Hepatocyte (in vitro differentiated cells): ENCODE measurements around the gene KSR1.

Experiments
- EZH2 ChIP-seq: fragments of 200-600 bp; sonication (generic); IDR thresholded peaks from 2 replicates; pipeline ENCODE4 v1.6.1; 2016; ENCODE audit warnings: antibody characterized with exemption, mild to moderate bottlenecking, borderline replicate concordance
- TF ChIP-seq, protein P1 (sequence below): fragments of 200-600 bp; sonication (generic); IDR thresholded peaks from 2 replicates; pipeline ENCODE4 v1.5.1; 2016; ENCODE audit warnings: antibody characterized with exemption, mild to moderate bottlenecking; ENCODE audit not compliant: poor library complexity

GRCh38 chr17:27633312-27634025 lies 177.2 kb downstream of the KSR1 start:
- no peak for TF ChIP-seq EZH2
- TF ChIP-seq, protein P1, sequence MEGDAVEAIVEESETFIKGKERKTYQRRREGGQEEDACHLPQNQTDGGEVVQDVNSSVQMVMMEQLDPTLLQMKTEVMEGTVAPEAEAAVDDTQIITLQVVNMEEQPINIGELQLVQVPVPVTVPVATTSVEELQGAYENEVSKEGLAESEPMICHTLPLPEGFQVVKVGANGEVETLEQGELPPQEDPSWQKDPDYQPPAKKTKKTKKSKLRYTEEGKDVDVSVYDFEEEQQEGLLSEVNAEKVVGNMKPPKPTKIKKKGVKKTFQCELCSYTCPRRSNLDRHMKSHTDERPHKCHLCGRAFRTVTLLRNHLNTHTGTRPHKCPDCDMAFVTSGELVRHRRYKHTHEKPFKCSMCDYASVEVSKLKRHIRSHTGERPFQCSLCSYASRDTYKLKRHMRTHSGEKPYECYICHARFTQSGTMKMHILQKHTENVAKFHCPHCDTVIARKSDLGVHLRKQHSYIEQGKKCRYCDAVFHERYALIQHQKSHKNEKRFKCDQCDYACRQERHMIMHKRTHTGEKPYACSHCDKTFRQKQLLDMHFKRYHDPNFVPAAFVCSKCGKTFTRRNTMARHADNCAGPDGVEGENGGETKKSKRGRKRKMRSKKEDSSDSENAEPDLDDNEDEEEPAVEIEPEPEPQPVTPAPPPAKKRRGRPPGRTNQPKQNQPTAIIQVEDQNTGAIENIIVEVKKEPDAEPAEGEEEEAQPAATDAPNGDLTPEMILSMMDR: no peak
